Activated CD4-positive, alpha-beta T cell treated with anti-CD3 and anti-CD28 coated beads, Interleukin-2, amount 10 ng/mL, durations not matched to agents 7 days and 5 days (primary cell): ENCODE measurements around the gene SEMA3A. TPM values are rescaled to one million over a fixed set of nuclear protein-coding genes. Genes with fewer than 3 reads are reported as not detected.
"Not testable (repeated sequence)": the region's sequence is repeated elsewhere in the genome, so short reads cannot be mapped to it uniquely, and the experiment has no call there.

Experiments
- CTCF ChIA-PET: fragments of 350-600 bp; sonication (Branson Sonifier 250); formaldehyde crosslinking; loops from one replicate; lab custom pipeline; 2021; ENCODE audit warnings: antibody characterized with exemption; lab: Charles Lee
- POLR2A ChIA-PET: fragments of 350-600 bp; sonication (Branson Sonifier 250); formaldehyde crosslinking; loops from one replicate; lab custom pipeline; 2021; ENCODE audit warnings: antibody characterized with exemption; lab: Charles Lee
- DNase-seq: peaks from one replicate; pipeline ENCODE4 v3.0.0-alpha.2; 2020
- H3K27ac Mint-ChIP-seq: one replicate; pipeline ENCODE4 v1.8.0; 2021; ENCODE audit warnings: mild to moderate bottlenecking, moderate library complexity, mixed read lengths
- H3K27me3 Mint-ChIP-seq: one replicate; pipeline ENCODE4 v1.8.0; 2021; ENCODE audit warnings: mixed read lengths
- H3K36me3 Mint-ChIP-seq: one replicate; pipeline ENCODE4 v1.8.0; 2021; ENCODE audit warnings: low read depth, mixed read lengths
- H3K4me1 Mint-ChIP-seq: one replicate; pipeline ENCODE4 v1.8.0; 2021; ENCODE audit warnings: mixed read lengths
- H3K4me3 Mint-ChIP-seq: one replicate; pipeline ENCODE4 v1.8.0; 2021; ENCODE audit warnings: mild to moderate bottlenecking, moderate library complexity, mixed read lengths
- H3K9me3 Mint-ChIP-seq: one replicate; pipeline ENCODE4 v1.8.0; 2021; ENCODE audit warnings: mixed read lengths
- total RNA-seq, 2 experiments: library from RNA; stranded (reverse); gene quantifications; one replicate each; pipeline ENCODE4 v1.2.3, GENCODE V29; 2021

The SEMA3A gene
- total RNA-seq, 2 experiments from 2014 or later = 1.3 to 1.4 TPM

- DNase-seq = no peak
- ChIA-PET POLR2A (no interaction called here), CTCF (no interaction called here)
- Mint-ChIP-seq H3K36me3 (peaks cover 4% of the 10 kb centered on the region), H3K4me3 (no peak overlapping the region), H3K27me3 (no peaks in the 10 kb centered on the region), H3K9me3 (no peaks in the 10 kb centered on the region), H3K27ac (no peak overlapping the region), H3K4me1 (peaks cover 12% of the 10 kb centered on the region)
Observed at GRCh38 chr7:84085147-84085546, 109.4 kb downstream of the SEMA3A start.

- ChIA-PET POLR2A (no interaction called here), CTCF (no interaction called here)
- no peaks in the 10 kb centered on the region for H3K9me3 Mint-ChIP-seq
- H3K36me3 Mint-ChIP-seq = peaks cover 3% of the 10 kb centered on the region
- peaks cover 10% of the 10 kb centered on the region for H3K4me1 Mint-ChIP-seq
- no peaks in the 10 kb centered on the region for H3K27me3 Mint-ChIP-seq
- no peak overlapping the region for H3K4me3 Mint-ChIP-seq
- no peak overlapping the region for H3K27ac Mint-ChIP-seq
- no peak for DNase-seq
Observed at GRCh38 chr7:84083846-84084245, 110.7 kb downstream of the SEMA3A start.

GRCh38 chr7:84081973-84082522, 112.5 kb downstream of the SEMA3A start:
- Mint-ChIP-seq H3K36me3 (peaks cover 3% of the 10 kb centered on the region), H3K4me3 (no peak overlapping the region), H3K9me3 (no peaks in the 10 kb centered on the region), H3K27ac (no peak overlapping the region), H3K4me1 (peaks cover 9% of the 10 kb centered on the region), H3K27me3 (no peaks in the 10 kb centered on the region)
- ChIA-PET CTCF (no interaction called here), POLR2A (no interaction called here)
- no peak for DNase-seq

GRCh38 chr7:84077336-84077735, 117.3 kb downstream of the SEMA3A start:
- Mint-ChIP-seq H3K4me1 (peaks cover 30% of the 10 kb centered on the region), H3K36me3 (peaks cover 3% of the 10 kb centered on the region), H3K4me3 (no peak overlapping the region), H3K27me3 (no peaks in the 10 kb centered on the region), H3K9me3 (no peaks in the 10 kb centered on the region), H3K27ac (no peak overlapping the region)
- ChIA-PET POLR2A (no interaction called here), CTCF (no interaction called here)
- no peak for DNase-seq

- ChIA-PET POLR2A (no interaction called here), CTCF (no interaction called here)
- Mint-ChIP-seq H3K9me3 (no peaks in the 10 kb centered on the region), H3K27me3 (no peaks in the 10 kb centered on the region), H3K36me3 (no peaks in the 10 kb centered on the region), H3K4me1 (peaks cover 25% of the 10 kb centered on the region), H3K4me3 (no peak overlapping the region), H3K27ac (no peak overlapping the region)
- DNase-seq = no peak
Observed at GRCh38 chr7:84076219-84076618, 118.4 kb downstream of the SEMA3A start.

GRCh38 chr7:84073186-84073875, 121.3 kb downstream of the SEMA3A start:
- ChIA-PET CTCF (no interaction called here), POLR2A (no interaction called here)
- Mint-ChIP-seq H3K4me1 (peaks cover 29% of the 10 kb centered on the region), H3K27me3 (no peaks in the 10 kb centered on the region), H3K36me3 (no peaks in the 10 kb centered on the region), H3K4me3 (no peak overlapping the region), H3K9me3 (no peaks in the 10 kb centered on the region), H3K27ac (no peak overlapping the region)
- DNase-seq = no peak

GRCh38 chr7:84070770-84071169, 123.8 kb downstream of the SEMA3A start:
- ChIA-PET CTCF (no interaction called here), POLR2A (no interaction called here)
- no peaks in the 10 kb centered on the region for H3K9me3 Mint-ChIP-seq
- no peaks in the 10 kb centered on the region for H3K27me3 Mint-ChIP-seq
- DNase-seq = no peak
- no peak overlapping the region for H3K4me3 Mint-ChIP-seq
- H3K27ac Mint-ChIP-seq = no peak overlapping the region
- peaks cover 16% of the 10 kb centered on the region for H3K4me1 Mint-ChIP-seq
- no peaks in the 10 kb centered on the region for H3K36me3 Mint-ChIP-seq

- Mint-ChIP-seq H3K36me3 (no peaks in the 10 kb centered on the region), H3K9me3 (no peaks in the 10 kb centered on the region), H3K27ac (no peak overlapping the region), H3K4me3 (no peak overlapping the region), H3K27me3 (no peaks in the 10 kb centered on the region), H3K4me1 (peaks cover 12% of the 10 kb centered on the region)
- POLR2A ChIA-PET = no interaction called here
- no peak for DNase-seq
- CTCF ChIA-PET = no interaction called here
Observed at GRCh38 chr7:84069999-84070500, 124.5 kb downstream of the SEMA3A start.

- DNase-seq = no peak
- Mint-ChIP-seq H3K27ac (no peak overlapping the region), H3K27me3 (no peaks in the 10 kb centered on the region), H3K4me3 (no peak overlapping the region), H3K9me3 (no peaks in the 10 kb centered on the region), H3K4me1 (peaks cover 9% of the 10 kb centered on the region), H3K36me3 (no peaks in the 10 kb centered on the region)
- ChIA-PET POLR2A (no interaction called here), CTCF (no interaction called here)
Observed at GRCh38 chr7:84069033-84069432, 125.6 kb downstream of the SEMA3A start.

GRCh38 chr7:84062489-84062901, 132.1 kb downstream of the SEMA3A start:
- CTCF ChIA-PET, H3K9me3 Mint-ChIP-seq, POLR2A ChIA-PET, H3K4me3 Mint-ChIP-seq, H3K27me3 Mint-ChIP-seq, H3K27ac Mint-ChIP-seq, DNase-seq, H3K36me3 Mint-ChIP-seq: not testable (repeated sequence)
- peaks cover 17% of the 10 kb centered on the region for H3K4me1 Mint-ChIP-seq

GRCh38 chr7:84060760-84061261, 133.8 kb downstream of the SEMA3A start:
- CTCF ChIA-PET = no interaction called here
- Mint-ChIP-seq H3K4me1 (peaks cover 21% of the 10 kb centered on the region), H3K4me3 (no peak overlapping the region)

GRCh38 chr7:84060000-84060399, 134.6 kb downstream of the SEMA3A start:
- Mint-ChIP-seq H3K36me3 (no peaks in the 10 kb centered on the region), H3K27me3 (no peaks in the 10 kb centered on the region), H3K27ac (no peak overlapping the region), H3K4me3 (no peak overlapping the region), H3K4me1 (peaks cover 21% of the 10 kb centered on the region), H3K9me3 (no peaks in the 10 kb centered on the region)
- CTCF ChIA-PET = no interaction called here
- POLR2A ChIA-PET = no interaction called here
- DNase-seq = no peak

More at GRCh38 chr7:84060760-84061261, 133.8 kb downstream of the SEMA3A start:
- Mint-ChIP-seq H3K36me3 (no peaks in the 10 kb centered on the region), H3K27ac (no peak overlapping the region), H3K9me3 (no peaks in the 10 kb centered on the region), H3K27me3 (no peaks in the 10 kb centered on the region)
- DNase-seq = no peak
- POLR2A ChIA-PET = no interaction called here

- Mint-ChIP-seq H3K4me1 (peaks cover 21% of the 10 kb centered on the region), H3K36me3 (no peaks in the 10 kb centered on the region), H3K4me3 (no peak overlapping the region), H3K27ac (no peak overlapping the region), H3K27me3 (no peaks in the 10 kb centered on the region), H3K9me3 (no peaks in the 10 kb centered on the region)
- DNase-seq = no peak
- POLR2A ChIA-PET = no interaction called here
- CTCF ChIA-PET = no interaction called here
Observed at GRCh38 chr7:84058311-84059076, 136.1 kb downstream of the SEMA3A start.
